ENCODE results near the gene RPUSD4. TPM values are rescaled to one million over a fixed set of nuclear protein-coding genes. Genes with fewer than 3 reads are reported as not detected.

Gene RPUSD4
- total and polyA plus RNA-seq, 9 of the 15 experiments (the other 6 are each of a cell fraction or from before 2014, with no cell fraction given), result 27.4 to 56.2 (median 44.6) TPM

- TF ChIP-seq MLX (CRISPR knock-in tag; conservative IDR thresholded peaks at IDR 0.05), result no peak
- TF ChIP-seq ID3 (CRISPR knock-in tag; IDR thresholded peaks at IDR 0.05), result no peak
- TF ChIP-seq ID3 (tag; IDR thresholded peaks at IDR 0.05), result no peak
- no peak for TF ChIP-seq ZNF445 (CRISPR knock-in tag; IDR thresholded peaks at IDR 0.05; ENCODE audit: low read depth)
- TF ChIP-seq ZFP36 (IDR thresholded peaks at IDR 0.05; ENCODE audit: low read depth, low read length, partially characterized antibody), result no peak
- no peak for TF ChIP-seq ZNF77 (CRISPR knock-in tag; IDR thresholded peaks at IDR 0.05)
- no peak for TF ChIP-seq ZNF282 (CRISPR knock-in tag; IDR thresholded peaks at IDR 0.05)
- TF ChIP-seq LCOR (CRISPR knock-in tag; IDR thresholded peaks at IDR 0.05), result no peak
Observed at GRCh38 chr11:126214841-126215240, 3.4 kb upstream of the RPUSD4 start (continued).

- intact Hi-C loops (cut with micrococcal nuclease) (no loop called here), in situ Hi-C loops (cut with MboI) (no loop called here)
- H3K9ac ChIP-seq (ENCODE audit: insufficient read depth in 1 of 2, low read depth in 2 of 2, low read length in 2 of 2), result no peak overlapping the region
- no peaks in the 10 kb centered on the region for H3K9me3 ChIP-seq (replicated peaks; ENCODE audit: control insufficient read depth, insufficient read depth, low read depth, low read length)
- CTCF ChIA-PET (ENCODE audit: low intra/inter-chr PET ratio), result no interaction called here
- FAIRE-seq (no peak), DNase-seq (ENCODE audit: extremely low read depth in 1 of 4, low spot score in 3 of 4) (no peak), ATAC-seq (no peak)
- peaks cover 3% of the 10 kb centered on the region; the same call in 1 of the 2 replicates for H4K20me1 ChIP-seq (replicated peaks; ENCODE audit: control insufficient read depth, insufficient read depth, low read length)
- no peak overlapping the region for H3K4me2 ChIP-seq (ENCODE audit: insufficient read depth, low read length)
- H3K27me3 ChIP-seq (ENCODE audit: control insufficient read depth in 2 of 2, insufficient read depth in 2 of 2, low read length in 2 of 2), result no peaks in the 10 kb centered on the region
- POLR2A ChIA-PET, result interaction anchor here (2.5 kb wide), 1 partner anchor 11 kb away, joined by 5 read pairs; no protein-coding TSS in a partner anchor
- BruUV-seq (replicated peaks), result no TSS peak
- H2AFZ ChIP-seq (ENCODE audit: low read depth, low read length), result no peak overlapping the region
- WGBS (ENCODE audit: insufficient coverage, low coverage, missing lambda C conversion rate), result 61% methylated on average over 2 of the region's 2 CpGs
- H3K9me1 ChIP-seq (ENCODE audit: control insufficient read depth, insufficient read depth, low read length), result no peaks in the 10 kb centered on the region
- H3K79me2 ChIP-seq (ENCODE audit: control insufficient read depth, insufficient read depth, low read length), result peaks cover 82% of the 10 kb centered on the region
- H3K4me3 ChIP-seq, result no peak overlapping the region
- peaks cover 0 to 12% of the 10 kb centered on the region in 2 experiments; a peak in 2 of 5 replicates for H3K4me1 ChIP-seq (replicated peaks in 1 of 2; ENCODE audit: control insufficient read depth in 2 of 2, insufficient read depth in 2 of 2, low read length in 2 of 2)
- no peak overlapping the region for H3K27ac ChIP-seq (ENCODE audit: extremely low read depth, low read depth, low read length)
- H3K36me3 ChIP-seq (ENCODE audit: control insufficient read depth, insufficient read depth, low read length), result peaks cover 11% of the 10 kb centered on the region
- no peak for TF ChIP-seq CBFB (CRISPR knock-in tag; IDR thresholded peaks at IDR 0.05)
- no peak for TF ChIP-seq ETV1 (tag; conservative IDR thresholded peaks at IDR 0.05; ENCODE audit: low read depth)
- no peak for TF ChIP-seq MLX (CRISPR knock-in tag; conservative IDR thresholded peaks at IDR 0.05)
- TF ChIP-seq ZBTB7A (IDR thresholded peaks at IDR 0.05; ENCODE audit: borderline replicate concordance, control insufficient read depth, low read depth, low read length), result no peak
- no peak for TF ChIP-seq BHLHE40 (IDR thresholded peaks at IDR 0.05; ENCODE audit: low read length)
Observed at GRCh38 chr11:126214441-126214840, 3.0 kb upstream of the RPUSD4 start.

Measured in K562 (cell line).